Measurements from ENCODE around the gene MC4R. TPM values are rescaled to one million over a fixed set of nuclear protein-coding genes. Genes with fewer than 3 reads are reported as not detected.
A peak's percentile ranks its signal among the peaks of the same experiment; 100 is the strongest.

The MC4R gene
- total and polyA plus RNA-seq, 2 of the 4 experiments (the other 2 are of a cell fraction), result 0.14 to 0.18 TPM

DNA sequence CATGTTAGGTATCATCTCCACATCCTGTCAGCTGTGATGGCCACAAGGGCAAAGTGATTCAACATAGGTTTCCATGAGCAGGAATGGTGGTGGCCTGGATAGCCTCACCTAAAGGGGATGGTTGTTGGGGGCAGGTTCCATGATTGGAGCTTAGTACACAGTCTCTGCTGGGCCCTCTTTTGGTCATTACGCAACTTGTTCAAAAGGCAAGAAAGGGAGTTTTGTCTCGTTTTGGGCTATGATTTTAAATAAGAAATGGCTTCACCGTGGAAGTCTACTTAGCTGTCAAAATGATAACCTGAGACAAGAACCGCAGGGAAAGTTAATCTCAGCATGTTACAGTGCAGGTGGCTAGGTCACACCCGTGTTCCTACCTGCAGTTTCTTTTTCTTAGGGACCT lies 13.1 kb upstream of the MC4R start:
- Histone ChIP-seq H2BK120ac (ENCODE audit: low read depth, low read length) (no peak overlapping the region), H3K9me1 (ENCODE audit: insufficient read depth, low read length) (no peaks in the 10 kb centered on the region), H4K8ac (ENCODE audit: low read depth in 2 of 2, low read length in 2 of 2) (no peak overlapping the region), H2BK20ac (ENCODE audit: low read depth, low read length) (no peak overlapping the region), H4K20me1 (ENCODE audit: insufficient read depth, low read length) (no peaks in the 10 kb centered on the region), H3K9ac (ENCODE audit: low read depth, low read length) (no peak overlapping the region), H3K36me3 (ENCODE audit: control insufficient read depth, insufficient read depth, low read length) (no peaks in the 10 kb centered on the region), H3K27ac (ENCODE audit: insufficient read depth, low read length) (no peak overlapping the region), H3K4me2 (ENCODE audit: low read depth, low read length) (no peak overlapping the region), H3K23ac (ENCODE audit: low read depth, low read length) (no peak overlapping the region), H2AFZ (replicated peaks; ENCODE audit: low read length, poor library complexity) (no peak overlapping the region), H3K4me1 (ENCODE audit: control insufficient read depth, insufficient read depth, low read length) (no peaks in the 10 kb centered on the region), H4K5ac (ENCODE audit: low read depth, low read length) (no peak overlapping the region), H3K56ac (ENCODE audit: extremely low read depth, insufficient read depth, low read length) (no peak overlapping the region), H3K4ac (ENCODE audit: low read depth, low read length) (no peak overlapping the region), H2AK9ac (replicated peaks; ENCODE audit: low read depth, low read length, poor library complexity) (no peak overlapping the region), H3K18ac (ENCODE audit: low read depth, low read length) (no peak overlapping the region), H2BK5ac (ENCODE audit: low read depth, low read length, poor library complexity, severe bottlenecking) (no peak overlapping the region), H3K4me3 (ENCODE audit: insufficient read depth, low read depth, low read length) (no peak overlapping the region), H2AK5ac (ENCODE audit: low read depth, low read length) (no peak overlapping the region), H3K9me3 (ENCODE audit: control insufficient read depth, insufficient read depth, low read length) (no peaks in the 10 kb centered on the region), H2BK15ac (ENCODE audit: low read depth, low read length) (no peak overlapping the region), H3K79me1 (ENCODE audit: low read depth in 1 of 2, low read length in 2 of 2) (no peaks in the 10 kb centered on the region), H3K27me3 (ENCODE audit: control insufficient read depth, insufficient read depth, low read length) (peaks cover 2% of the 10 kb centered on the region; the same call in 1 of the 2 replicates), H3K14ac (replicated peaks; ENCODE audit: low read depth, low read length) (no peak overlapping the region), H4K91ac (ENCODE audit: insufficient read depth, low read depth, low read length) (no peak overlapping the region)
- TF ChIP-seq CEBPB (IDR thresholded peaks at IDR 0.05; ENCODE audit: low read depth, low read length), result peak; percentile 71
- TF ChIP-seq, protein P1, sequence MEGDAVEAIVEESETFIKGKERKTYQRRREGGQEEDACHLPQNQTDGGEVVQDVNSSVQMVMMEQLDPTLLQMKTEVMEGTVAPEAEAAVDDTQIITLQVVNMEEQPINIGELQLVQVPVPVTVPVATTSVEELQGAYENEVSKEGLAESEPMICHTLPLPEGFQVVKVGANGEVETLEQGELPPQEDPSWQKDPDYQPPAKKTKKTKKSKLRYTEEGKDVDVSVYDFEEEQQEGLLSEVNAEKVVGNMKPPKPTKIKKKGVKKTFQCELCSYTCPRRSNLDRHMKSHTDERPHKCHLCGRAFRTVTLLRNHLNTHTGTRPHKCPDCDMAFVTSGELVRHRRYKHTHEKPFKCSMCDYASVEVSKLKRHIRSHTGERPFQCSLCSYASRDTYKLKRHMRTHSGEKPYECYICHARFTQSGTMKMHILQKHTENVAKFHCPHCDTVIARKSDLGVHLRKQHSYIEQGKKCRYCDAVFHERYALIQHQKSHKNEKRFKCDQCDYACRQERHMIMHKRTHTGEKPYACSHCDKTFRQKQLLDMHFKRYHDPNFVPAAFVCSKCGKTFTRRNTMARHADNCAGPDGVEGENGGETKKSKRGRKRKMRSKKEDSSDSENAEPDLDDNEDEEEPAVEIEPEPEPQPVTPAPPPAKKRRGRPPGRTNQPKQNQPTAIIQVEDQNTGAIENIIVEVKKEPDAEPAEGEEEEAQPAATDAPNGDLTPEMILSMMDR (conservative IDR thresholded peaks at IDR 0.05; ENCODE audit: low read depth, low read length), result no peak
- in situ Hi-C loops (cut with MboI; ENCODE audit: low sequenced_read_pairs), result no loop called here
- 82% methylated on average over 2 of the region's 5 CpGs; no CpG with 5 or more reads in 1 of the 2 experiments for WGBS, 2 experiments (ENCODE audit: extremely low coverage in 2 of 2, insufficient read length in 1 of 2)
- no peak for DNase-seq
- intact Hi-C loops (cut with micrococcal nuclease), result no loop called here
- CTCF ChIA-PET, result no interaction called here
- POLR2A ChIA-PET (ENCODE audit: unreplicated experiment), result no interaction called here
- ATAC-seq (ENCODE audit: low read depth), result no peak
- no TSS peak for BruUV-seq (replicated peaks)
- dilution Hi-C loops (cut with HindIII; ENCODE audit: low sequenced_read_pairs, unreplicated experiment), result no loop called here
